Loucy (cell line): Measurements from ENCODE around the gene MACROD2.
"Not testable (repeated sequence)": the region's sequence is repeated elsewhere in the genome, so short reads cannot be mapped to it uniquely, and the experiment has no call there.

Experiments
- H2AFZ ChIP-seq: fragments of 200-600 bp; sonication (generic); 2 replicates; pipeline ENCODE4 v1.6.0; 2016; ENCODE audit warnings: antibody characterized with exemption, mild to moderate bottlenecking, low read length, moderate library complexity
- H3F3A ChIP-seq: fragments of 200-600 bp; 2 replicates; pipeline ENCODE4 v1.6.0; 2016; ENCODE audit warnings: antibody characterized with exemption, low read depth, mild to moderate bottlenecking
- H3K27me3 ChIP-seq: fragments of 200-600 bp; sonication (generic); 2 replicates; pipeline ENCODE4 v1.6.1; 2014; ENCODE audit warnings: low read length, mild to moderate bottlenecking; ENCODE audit not compliant: insufficient read depth, poor library complexity, severe bottlenecking
- H3K36me3 ChIP-seq: fragments of 200-600 bp; sonication (generic); 2 replicates; pipeline ENCODE4 v1.6.1; 2016; ENCODE audit warnings: low read length; ENCODE audit not compliant: insufficient read depth
- H3K4me1 ChIP-seq: fragments of 200-600 bp; sonication (generic); 2 replicates; pipeline ENCODE4 v1.5.1; 2014; ENCODE audit warnings: low read length, mild to moderate bottlenecking; ENCODE audit not compliant: insufficient read depth, poor library complexity, severe bottlenecking
- H3K4me2 ChIP-seq: fragments of 200-600 bp; sonication (generic); 2 replicates; pipeline ENCODE4 v1.6.0; 2014; ENCODE audit warnings: antibody characterized with exemption, low read length, low read depth, mild to moderate bottlenecking; ENCODE audit not compliant: poor library complexity, severe bottlenecking
- H3K4me3 ChIP-seq: fragments of 200-600 bp; sonication (generic); 2 replicates; pipeline ENCODE4 v1.5.1; 2014; ENCODE audit warnings: low read length, mild to moderate bottlenecking, mixed read lengths; ENCODE audit not compliant: poor library complexity, severe bottlenecking
- H3K79me2 ChIP-seq: fragments of 200-600 bp; sonication (generic); 2 replicates; pipeline ENCODE4 v1.6.1; 2014; ENCODE audit warnings: low read length; ENCODE audit not compliant: insufficient read depth
- H3K9ac ChIP-seq: fragments of 200-600 bp; sonication (generic); 2 replicates; pipeline ENCODE4 v1.6.0; 2014; ENCODE audit warnings: mild to moderate bottlenecking, low read depth, low read length, moderate library complexity; ENCODE audit not compliant: poor library complexity, severe bottlenecking
- H3K9me2 ChIP-seq: fragments of 200-600 bp; sonication (generic); replicated peaks from 2 replicates; pipeline ENCODE4 v1.6.1; 2016; ENCODE audit warnings: low read depth, low read length, mixed read lengths
- H3K9me3 ChIP-seq: fragments of 200-600 bp; sonication (generic); 2 replicates; pipeline ENCODE4 v1.6.1; 2014; ENCODE audit warnings: mild to moderate bottlenecking, antibody characterized with exemption, low read length, low read depth; ENCODE audit not compliant: insufficient read depth
- H4K20me1 ChIP-seq: fragments of 200-600 bp; sonication (generic); 2 replicates; pipeline ENCODE4 v1.6.0; 2014; ENCODE audit warnings: antibody characterized with exemption, low read length, mild to moderate bottlenecking; ENCODE audit not compliant: insufficient read depth, poor library complexity, severe bottlenecking
- CTCF ChIP-seq: fragments of 200-600 bp; sonication (generic); conservative IDR thresholded peaks from 2 replicates; pipeline ENCODE4 v1.5.1; 2014; ENCODE audit warnings: mild to moderate bottlenecking, antibody characterized with exemption, low read length
- EZH2phosphoT487 ChIP-seq: fragments of 200-600 bp; IDR thresholded peaks from 2 replicates; pipeline ENCODE4 v1.6.1; 2018; ENCODE audit warnings: antibody characterized with exemption, mild to moderate bottlenecking, moderate library complexity, borderline replicate concordance

MACROD2 gene

DNA sequence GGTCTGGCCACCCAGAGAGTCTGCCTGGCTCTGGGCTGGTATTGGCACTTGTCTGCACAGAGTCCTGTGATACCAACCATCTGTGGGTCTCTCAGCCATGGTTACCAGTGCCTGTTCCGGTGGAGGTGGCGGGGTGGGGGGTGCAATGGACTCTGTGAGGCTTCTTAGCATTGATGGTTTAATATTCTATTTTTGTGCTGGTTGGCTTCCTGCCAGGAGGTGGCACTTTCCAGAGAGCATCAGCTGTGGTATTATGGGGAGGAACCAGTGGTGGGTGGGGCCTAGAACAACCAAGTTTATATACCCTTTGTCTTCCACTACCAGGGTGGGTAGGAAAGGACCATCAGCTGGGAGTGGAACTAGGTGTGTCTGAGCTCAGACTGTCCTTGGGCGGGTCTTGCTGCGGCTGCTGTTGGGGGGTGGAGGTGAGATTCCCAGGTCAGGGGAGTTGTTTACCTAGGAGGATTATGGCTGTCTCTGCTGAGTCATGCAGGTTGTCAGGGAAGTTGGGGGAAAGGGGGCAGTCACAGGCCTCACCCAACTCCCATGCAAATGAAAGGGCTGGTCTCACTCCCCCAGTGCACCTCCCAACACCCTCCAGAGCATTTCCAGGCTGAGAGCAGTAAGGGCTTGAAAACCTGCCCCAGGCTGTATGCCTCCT is 224.6 kb downstream of the MACROD2 start:
- TF ChIP-seq CTCF (no peak), EZH2phosphoT487 (no peak)
- H3K4me3 ChIP-seq = no peak overlapping the region
- no peaks in the 10 kb centered on the region for H3K36me3 ChIP-seq
- no peaks in the 10 kb centered on the region for H3K9me2 ChIP-seq
- H3K4me1 ChIP-seq = no peaks in the 10 kb centered on the region
- no peak overlapping the region for H2AFZ ChIP-seq
- no peaks in the 10 kb centered on the region for H3F3A ChIP-seq
- no peak overlapping the region for H3K9ac ChIP-seq
- no peaks in the 10 kb centered on the region for H3K9me3 ChIP-seq
- no peak overlapping the region for H3K4me2 ChIP-seq
- no peaks in the 10 kb centered on the region for H3K79me2 ChIP-seq
- H4K20me1 ChIP-seq = no peaks in the 10 kb centered on the region
- H3K27me3 ChIP-seq = no peaks in the 10 kb centered on the region

GRCh38 chr20:14220986-14221385 is 225.7 kb downstream of the MACROD2 start:
- H3K4me1 ChIP-seq = no peaks in the 10 kb centered on the region
- TF ChIP-seq CTCF (no peak), EZH2phosphoT487 (no peak)
- no peaks in the 10 kb centered on the region for H3K9me2 ChIP-seq
- H3K9me3 ChIP-seq = no peaks in the 10 kb centered on the region
- H4K20me1 ChIP-seq = no peaks in the 10 kb centered on the region
- H3K9ac ChIP-seq = no peak overlapping the region
- no peak overlapping the region for H3K4me3 ChIP-seq
- H3K27me3 ChIP-seq = no peaks in the 10 kb centered on the region
- no peak overlapping the region for H2AFZ ChIP-seq
- no peak overlapping the region for H3K4me2 ChIP-seq
- H3K79me2 ChIP-seq = no peaks in the 10 kb centered on the region
- no peaks in the 10 kb centered on the region for H3F3A ChIP-seq
- no peaks in the 10 kb centered on the region for H3K36me3 ChIP-seq

- Histone ChIP-seq H2AFZ (no peak overlapping the region), H3K9me2 (no peaks in the 10 kb centered on the region)
- TF ChIP-seq EZH2phosphoT487 (no peak), CTCF (no peak)
These were observed 228.5 kb downstream of the MACROD2 start for GRCh38 chr20:14223806-14224205.

GRCh38 chr20:14226051-14227049 is 231.0 kb downstream of the MACROD2 start:
- not testable (repeated sequence) for H3K9me2 ChIP-seq, H3K9me3 ChIP-seq, H3K79me2 ChIP-seq, H3F3A ChIP-seq, H3K27me3 ChIP-seq, H3K4me3 ChIP-seq, H4K20me1 ChIP-seq, H3K4me2 ChIP-seq, H2AFZ ChIP-seq, H3K9ac ChIP-seq, H3K36me3 ChIP-seq, H3K4me1 ChIP-seq

More at GRCh38 chr20:14223806-14224205, 228.5 kb downstream of the MACROD2 start:
- no peaks in the 10 kb centered on the region for H3F3A ChIP-seq
- H3K9me3 ChIP-seq = no peaks in the 10 kb centered on the region
- no peaks in the 10 kb centered on the region for H3K36me3 ChIP-seq
- H3K4me1 ChIP-seq = no peaks in the 10 kb centered on the region
- H3K79me2 ChIP-seq = no peaks in the 10 kb centered on the region
- H3K9ac ChIP-seq = no peak overlapping the region
- H4K20me1 ChIP-seq = no peaks in the 10 kb centered on the region
- H3K4me2 ChIP-seq = no peak overlapping the region
- H3K4me3 ChIP-seq = no peak overlapping the region
- H3K27me3 ChIP-seq = no peaks in the 10 kb centered on the region
